GM08714 (cell line): ENCODE measurements around the gene ATG7.

Source experiments
- H3K4me3 ChIP-seq: fragments of 200-500 bp; sonication (Bioruptor generic); 2 replicates; pipeline ENCODE4 v1.5.1; 2014; ENCODE audit warnings: mild to moderate bottlenecking, low read length, inconsistent platforms
- ZNF274 ChIP-seq: IDR thresholded peaks from 2 replicates; pipeline ENCODE4 v1.6.1; 2012; ENCODE audit warnings: mild to moderate bottlenecking, low read depth, low read length

Gene ATG7

DNA sequence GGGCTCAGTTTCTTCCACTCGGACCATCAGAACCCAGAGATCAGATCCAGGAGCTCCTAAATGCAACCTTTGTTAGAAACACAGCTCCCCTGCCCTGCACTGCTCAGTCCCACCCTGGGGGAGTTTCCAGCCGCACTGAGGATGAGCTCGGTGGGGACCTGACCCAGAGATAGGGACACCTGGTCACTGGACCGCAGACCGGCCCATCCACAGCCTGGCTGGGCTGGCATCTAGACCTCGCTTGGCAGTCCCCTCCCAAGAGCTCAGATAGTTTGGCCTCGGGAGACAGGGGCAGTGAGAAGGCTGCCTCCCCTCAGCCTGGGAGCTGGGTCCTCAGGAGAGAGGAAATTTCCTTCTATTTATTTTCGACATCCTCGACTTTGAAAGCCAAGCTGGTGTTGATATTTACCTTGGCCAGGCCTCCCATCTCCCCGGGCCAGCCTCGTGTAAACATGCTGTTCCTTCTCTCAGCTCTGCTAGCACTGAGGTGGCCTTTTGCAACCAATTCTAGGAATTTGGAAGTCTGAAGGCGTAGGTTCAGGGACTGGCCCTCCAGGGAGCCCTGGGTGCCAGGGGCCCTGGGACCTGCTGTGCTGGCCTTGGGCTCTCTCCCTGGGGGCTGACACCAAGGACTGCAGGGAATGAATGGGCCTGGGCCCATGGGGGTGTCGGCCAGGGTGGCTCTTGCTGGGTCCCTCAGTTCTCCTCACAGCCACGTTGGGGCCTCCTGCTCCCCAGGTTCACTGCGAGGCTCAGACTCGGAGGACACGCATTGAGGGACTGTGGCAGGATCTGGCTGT, 281.4 kb downstream of the ATG7 start:
- H3K4me3 ChIP-seq: no peak overlapping the region
- no peak for TF ChIP-seq ZNF274

DNA sequence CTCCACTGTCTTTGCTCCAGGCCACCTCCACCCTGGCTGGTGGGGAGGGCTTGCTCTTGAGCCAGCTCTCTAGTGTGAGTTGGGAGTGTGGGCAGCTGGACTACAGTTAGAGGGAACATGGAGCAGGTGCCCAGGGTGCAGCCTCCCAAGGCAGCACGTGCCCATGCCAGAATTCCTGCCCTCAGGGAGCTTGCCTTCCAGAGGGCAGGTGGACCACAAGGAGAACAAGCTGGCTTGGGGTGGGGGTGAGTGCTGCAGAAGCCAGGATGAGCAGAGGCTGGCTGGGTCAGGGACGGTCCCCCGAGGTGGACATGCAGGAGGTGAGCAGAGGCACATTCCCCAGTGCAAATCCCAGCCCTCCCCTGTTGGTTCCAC, 282.0 kb downstream of the ATG7 start:
- H3K4me3 ChIP-seq: no peak overlapping the region
- TF ChIP-seq ZNF274: no peak

DNA sequence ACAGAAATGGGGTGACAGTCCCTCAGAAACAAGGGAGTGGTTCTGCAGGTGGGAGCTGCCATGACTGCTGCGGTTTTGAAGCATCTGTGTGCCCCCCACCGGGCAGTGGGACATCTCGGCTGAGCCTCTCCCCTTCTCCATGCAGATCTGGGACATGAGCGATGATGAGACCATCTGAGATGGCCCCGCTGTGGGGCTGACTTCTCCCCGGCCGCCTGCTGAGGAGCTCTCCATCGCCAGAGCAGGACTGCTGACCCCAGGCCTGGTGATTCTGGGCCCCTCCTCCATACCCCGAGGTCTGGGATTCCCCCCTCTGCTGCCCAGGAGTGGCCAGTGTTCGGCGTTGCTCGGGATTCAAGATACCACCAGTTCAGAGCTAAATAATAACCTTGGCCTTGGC, 282.5 kb downstream of the ATG7 start:
- no peak overlapping the region for H3K4me3 ChIP-seq
- no peak for TF ChIP-seq ZNF274

DNA sequence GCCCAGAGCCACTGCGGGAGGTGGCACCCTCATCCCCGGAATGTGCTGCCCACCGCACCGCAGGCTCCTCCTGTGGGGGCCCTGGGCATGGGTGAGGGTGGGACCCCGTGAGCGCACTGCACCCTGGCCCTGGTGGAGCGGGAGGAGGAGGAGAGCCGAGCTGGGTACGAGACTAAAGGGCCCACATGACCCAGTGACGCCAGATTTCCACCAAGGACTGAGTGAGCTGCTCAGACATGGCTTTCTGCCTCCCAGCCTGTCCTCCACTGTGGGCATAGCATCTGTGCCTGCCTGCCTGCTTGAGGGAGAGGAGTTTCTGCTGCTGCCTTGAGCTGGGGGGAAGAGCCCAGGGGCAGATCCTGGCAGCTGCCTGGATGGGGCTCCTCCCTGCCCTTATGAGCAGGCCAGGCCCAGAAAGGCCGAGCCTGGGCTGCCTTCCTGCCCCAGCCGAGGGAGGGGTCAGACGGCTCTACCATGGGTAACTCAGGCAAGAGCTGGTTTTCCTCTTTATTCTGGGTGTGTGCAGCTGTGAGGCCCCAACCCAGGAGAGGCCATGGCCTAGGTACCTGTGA, 283.1 kb downstream of the ATG7 start:
- H3K4me3 ChIP-seq: no peak overlapping the region
- TF ChIP-seq ZNF274: no peak

DNA sequence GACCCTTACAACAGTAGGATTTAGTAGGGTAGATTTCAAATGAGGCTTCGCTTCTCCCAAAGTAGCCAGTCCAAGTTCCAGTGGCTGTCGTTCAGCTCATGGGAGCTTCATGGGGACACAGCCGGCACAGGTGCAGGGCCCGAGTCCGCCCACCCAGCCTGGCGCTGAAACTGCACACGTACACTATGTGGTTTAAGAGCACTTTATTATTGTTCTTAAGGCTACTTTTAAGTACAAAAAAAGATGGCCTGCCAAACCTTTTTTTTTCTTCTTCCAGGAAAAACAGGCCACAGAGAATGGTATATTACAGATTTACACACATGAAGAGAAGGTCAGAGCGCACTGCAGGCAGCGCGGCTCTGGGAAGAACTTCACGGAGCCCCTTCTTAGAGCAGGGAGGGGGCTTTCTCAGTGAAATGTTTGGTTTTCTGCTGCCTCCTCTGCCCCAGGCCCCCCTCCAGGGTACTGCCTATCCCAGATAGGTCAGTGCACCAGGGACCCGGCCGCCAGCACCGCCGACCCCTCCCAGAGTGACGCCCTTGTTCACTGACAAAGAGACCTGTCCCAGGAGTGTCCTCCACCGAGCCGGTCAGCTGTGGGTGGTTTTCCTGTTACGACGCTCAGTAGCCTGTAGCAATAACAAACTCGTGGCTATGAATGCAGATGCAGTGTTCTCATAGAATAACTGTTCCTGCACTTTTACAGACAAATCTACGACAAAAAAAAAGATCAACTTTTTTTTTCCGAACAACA, 283.9 kb downstream of the ATG7 start:
- H3K4me3 ChIP-seq: no peak overlapping the region
- TF ChIP-seq ZNF274: no peak

DNA sequence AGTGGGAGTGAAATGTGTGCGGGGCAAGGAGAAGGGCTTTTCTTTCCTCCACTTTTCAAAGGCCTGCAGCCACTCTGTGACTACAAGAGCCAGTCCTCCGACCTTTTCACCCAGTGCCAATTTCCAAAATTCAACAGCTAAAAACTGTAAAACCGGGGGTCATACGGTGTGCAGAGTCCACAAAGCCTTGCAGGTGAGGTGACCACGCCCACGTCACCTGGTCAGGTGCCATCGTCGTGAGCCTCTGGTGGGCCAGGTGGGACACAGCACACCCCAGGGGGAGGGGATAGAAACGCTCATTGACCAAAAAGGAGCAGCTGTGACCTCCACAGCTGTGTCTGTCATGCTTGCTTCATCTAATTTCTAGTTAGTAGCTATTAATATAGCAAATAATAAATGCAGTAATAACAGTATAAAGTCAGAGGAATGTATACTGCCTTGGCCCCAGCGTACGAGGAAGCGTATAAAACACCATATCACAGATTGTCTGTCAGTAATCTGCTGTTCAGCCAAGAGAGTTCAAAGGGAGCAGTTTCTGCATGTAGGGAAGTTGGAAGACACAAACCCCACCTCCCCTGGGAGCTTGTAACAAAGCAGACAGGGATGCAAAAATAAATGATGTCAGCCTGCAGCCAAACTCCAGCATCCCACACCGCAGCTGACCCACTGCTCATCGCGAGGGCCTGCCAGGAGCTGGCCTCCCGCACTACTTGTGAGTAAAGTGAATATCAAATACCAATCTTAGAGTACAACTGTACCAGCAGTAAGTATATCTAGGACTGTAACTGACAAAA, 284.9 kb downstream of the ATG7 start:
- TF ChIP-seq ZNF274: no peak
- no peak overlapping the region for H3K4me3 ChIP-seq

DNA sequence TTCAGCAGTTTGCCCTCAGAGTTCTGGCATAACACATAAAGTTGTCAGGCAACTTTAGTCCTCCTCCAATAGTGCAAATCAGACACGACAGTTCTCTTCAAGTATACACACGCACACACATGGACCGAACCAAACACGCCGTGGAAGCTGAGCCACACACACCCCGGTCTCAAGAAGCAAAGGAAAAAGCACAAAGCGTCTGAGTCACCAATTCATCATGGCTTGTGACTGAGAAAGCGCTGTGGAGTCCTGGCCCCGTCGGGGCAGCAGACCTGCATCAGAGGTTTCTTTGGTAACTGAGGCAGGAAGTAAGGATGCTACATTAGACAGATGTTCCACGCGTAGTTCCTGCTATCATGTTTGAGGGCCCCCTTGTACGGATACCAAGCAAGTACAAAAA, 285.8 kb downstream of the ATG7 start:
- no peak for TF ChIP-seq ZNF274
- H3K4me3 ChIP-seq: no peak overlapping the region

DNA sequence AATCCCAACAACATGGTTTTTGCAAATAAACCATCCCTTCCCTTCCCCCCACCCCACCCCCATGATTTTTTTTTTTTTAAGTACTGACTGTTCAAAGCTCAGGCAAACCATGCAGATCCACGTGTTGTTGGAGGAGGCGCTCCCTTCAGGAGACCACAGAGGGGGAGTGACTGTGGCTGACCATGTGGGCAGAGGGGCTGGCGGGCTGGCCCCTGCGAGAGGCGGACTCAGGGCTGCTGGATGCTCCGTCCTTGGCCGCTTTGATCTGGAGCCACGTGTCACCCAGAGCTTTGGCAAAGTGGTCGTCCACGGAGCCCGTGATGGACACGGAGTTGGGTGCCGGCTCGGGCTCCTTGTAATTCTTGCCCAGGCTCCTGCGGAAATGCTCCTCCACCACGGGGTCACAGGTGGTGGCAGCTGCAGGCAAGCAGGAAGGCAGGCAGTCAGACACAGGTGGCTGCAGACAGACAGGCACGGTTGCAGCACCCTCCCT, 286.3 kb downstream of the ATG7 start:
- TF ChIP-seq ZNF274: no peak
- no peak overlapping the region for H3K4me3 ChIP-seq

DNA sequence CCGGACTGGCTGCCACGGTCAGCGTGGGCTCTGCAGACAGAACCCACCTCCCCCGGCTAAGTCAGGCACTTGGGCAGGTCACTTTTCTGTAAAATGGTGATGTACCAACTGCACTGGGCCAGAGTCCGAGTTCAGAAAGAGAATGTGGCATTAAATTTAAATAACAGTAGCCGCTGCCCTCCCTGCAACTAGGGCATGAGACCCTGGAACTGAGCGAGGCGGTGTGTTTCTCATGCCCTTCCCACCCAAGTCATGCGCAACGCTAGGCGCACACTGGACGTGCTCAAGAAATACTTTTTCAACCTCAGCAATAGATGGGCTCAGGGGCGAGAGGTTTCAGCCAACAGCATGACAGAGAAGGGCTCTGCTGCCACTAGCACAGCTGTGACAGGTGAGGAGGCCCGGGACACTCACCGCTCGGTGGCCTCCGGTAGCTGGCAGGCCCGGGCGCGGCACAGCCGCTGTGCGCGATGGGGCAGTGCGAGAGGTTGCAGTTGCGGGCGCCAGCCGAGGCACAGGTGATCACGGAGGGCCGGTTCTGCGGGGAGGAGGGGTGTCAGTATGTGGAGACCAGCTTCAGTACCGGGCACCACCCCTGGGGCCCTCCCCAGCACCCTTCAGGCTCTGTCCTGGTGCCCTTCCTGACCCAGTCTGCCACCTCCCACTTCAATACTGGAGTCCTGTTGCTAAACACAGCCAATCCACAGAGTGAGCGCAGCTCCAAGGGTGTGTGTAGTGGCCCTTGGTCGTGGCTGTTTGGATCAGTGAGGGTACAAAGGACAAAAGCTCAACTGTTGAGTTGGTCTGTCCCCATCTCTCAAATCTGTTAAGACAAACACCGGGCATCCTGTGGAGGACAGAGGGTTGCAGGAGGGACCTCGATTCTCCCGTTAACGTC, 287.0 kb downstream of the ATG7 start:
- H3K4me3 ChIP-seq: no peak overlapping the region
- TF ChIP-seq ZNF274: no peak

DNA sequence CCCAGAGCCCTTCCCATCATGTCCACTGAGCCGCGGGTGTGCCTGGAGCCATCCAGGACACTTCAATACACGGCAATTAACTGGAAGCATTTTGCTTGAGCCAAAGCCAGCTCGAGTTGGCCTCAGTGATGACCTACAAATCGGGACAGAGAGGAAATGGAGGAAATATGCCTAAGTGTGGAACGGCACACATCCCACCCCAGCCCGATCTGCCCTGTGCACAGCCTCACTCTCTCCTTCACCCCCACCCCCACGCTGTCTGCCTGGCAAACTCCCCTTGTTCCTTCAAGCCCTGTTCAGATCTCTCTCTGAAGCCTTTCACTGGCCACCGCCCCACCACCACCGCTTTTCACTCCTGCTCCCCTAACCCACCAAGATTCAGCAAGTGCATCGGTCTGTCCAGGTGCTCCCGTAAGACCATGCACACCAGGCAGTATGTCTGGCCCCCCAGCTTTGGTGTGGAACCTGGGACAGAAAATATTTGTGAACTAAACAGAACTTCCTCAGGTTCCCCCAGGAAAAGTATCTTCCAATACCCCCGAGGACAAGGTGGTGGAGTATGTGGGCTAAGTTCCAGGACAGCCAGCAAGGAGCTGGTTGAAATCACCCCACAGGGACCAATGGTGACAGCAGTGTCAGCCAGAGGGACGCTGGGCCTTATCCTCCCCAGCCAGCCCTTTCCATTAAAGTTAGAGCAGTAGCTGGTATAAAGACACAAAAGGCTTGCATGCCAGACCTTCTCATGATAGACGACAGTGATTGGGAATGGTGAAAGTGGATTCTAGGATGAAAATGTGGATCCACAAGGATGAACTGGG, 287.8 kb downstream of the ATG7 start:
- TF ChIP-seq ZNF274: no peak
- no peak overlapping the region for H3K4me3 ChIP-seq

DNA sequence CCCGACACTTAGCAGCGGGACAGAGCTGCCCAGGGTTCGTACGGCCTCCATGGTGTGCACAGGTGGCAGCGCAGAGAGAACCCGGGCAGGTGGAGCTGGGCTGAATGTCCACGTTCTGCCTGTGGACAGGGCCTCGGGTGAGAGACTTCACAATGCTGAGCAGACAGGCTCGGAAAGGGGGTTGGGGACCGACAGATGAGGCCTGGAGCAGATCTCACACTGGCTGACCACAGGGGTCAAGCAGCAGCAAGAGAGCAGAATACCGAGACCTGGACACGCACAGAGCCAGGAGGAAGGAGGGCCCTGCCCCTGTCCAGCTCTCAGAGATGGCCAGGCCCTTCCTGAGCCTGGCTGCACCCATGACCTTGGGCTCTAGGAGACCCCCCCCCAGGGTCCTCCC, 288.5 kb downstream of the ATG7 start:
- H3K4me3 ChIP-seq: no peak overlapping the region
- TF ChIP-seq ZNF274: no peak

DNA sequence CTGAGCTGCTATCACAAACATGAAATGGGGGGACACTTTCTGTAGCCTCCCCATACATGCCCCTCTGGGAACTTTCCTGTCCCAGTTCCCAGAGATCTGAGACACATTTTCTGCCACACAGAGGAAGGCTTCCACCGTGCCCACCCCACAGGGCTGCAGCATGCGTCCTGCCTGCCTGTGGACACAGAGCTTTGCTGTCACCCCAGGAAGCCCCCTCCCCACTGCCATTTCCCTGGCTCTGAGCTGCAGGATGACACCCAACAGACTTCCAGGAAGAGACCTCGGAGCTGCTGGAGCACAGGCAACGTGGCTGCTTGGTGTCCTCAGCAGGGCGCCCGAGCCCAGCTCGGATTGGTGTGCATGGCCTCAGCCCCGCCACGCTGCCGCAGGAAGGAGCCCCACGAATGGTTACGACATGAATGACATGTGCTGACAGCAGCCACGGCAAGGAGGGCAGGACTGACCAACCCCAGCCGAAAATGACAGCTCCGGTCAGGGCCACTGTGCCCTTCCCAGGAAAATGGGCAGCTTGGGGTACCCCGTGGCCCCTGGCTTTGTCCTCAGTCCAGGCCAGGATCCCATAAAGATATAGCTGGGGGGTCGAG, 290.2 kb downstream of the ATG7 start:
- TF ChIP-seq ZNF274: no peak
- no peak overlapping the region for H3K4me3 ChIP-seq
